ENCODE data around the gene LRP1-AS.
"Not testable (repeated sequence)": the region's sequence is repeated elsewhere in the genome, so short reads cannot be mapped to it uniquely, and the experiment has no call there.

Gene LRP1-AS

GRCh38 chr12:57139796-57140649 lies 7.4 kb downstream of the LRP1-AS start:
- no peak for DNase-seq

GRCh38 chr12:57138526-57139272 lies 8.7 kb downstream of the LRP1-AS start:
- DNase-seq: no peak

- peak; percentile 76 for DNase-seq
Measured at GRCh38 chr12:57135527-57136326, 11.7 kb downstream of the LRP1-AS start.

- DNase-seq: no peak
Measured at GRCh38 chr12:57134949-57135348, 12.5 kb downstream of the LRP1-AS start.

GRCh38 chr12:57133916-57134315 lies 13.5 kb downstream of the LRP1-AS start:
- DNase-seq: no peak

GRCh38 chr12:57133013-57133569 lies 14.3 kb downstream of the LRP1-AS start:
- DNase-seq: peak; percentile 85

- no peak for DNase-seq
Measured at GRCh38 chr12:57131896-57132744, 15.3 kb downstream of the LRP1-AS start.

- DNase-seq: no peak
Measured at GRCh38 chr12:57130941-57131340, 16.5 kb downstream of the LRP1-AS start.

GRCh38 chr12:57129889-57130288 lies 17.5 kb downstream of the LRP1-AS start:
- DNase-seq: no peak

- peak; percentile 50 for DNase-seq
Measured at GRCh38 chr12:57129321-57129842, 18.0 kb downstream of the LRP1-AS start.

- no peak for DNase-seq
Measured at GRCh38 chr12:57128519-57129247, 18.7 kb downstream of the LRP1-AS start.

GRCh38 chr12:57127726-57128518 lies 19.5 kb downstream of the LRP1-AS start, which contains the start of gene LRP1:
TSS of gene LRP1 (plus strand) at chr12:57128483. CDS start at chr12:57128965, 482 bp downstream.
- peak; percentile 88 for DNase-seq

- no peak for DNase-seq
Measured at GRCh38 chr12:57127101-57127725, 20.2 kb downstream of the LRP1-AS start.

GRCh38 chr12:57126561-57126960 lies 20.9 kb downstream of the LRP1-AS start:
- DNase-seq: no peak

GRCh38 chr12:57126061-57126460 lies 21.4 kb downstream of the LRP1-AS start:
- no peak for DNase-seq

GRCh38 chr12:57124261-57124877 lies 23.1 kb downstream of the LRP1-AS start:
- DNase-seq: peak; percentile 79

GRCh38 chr12:57123813-57124212 lies 23.6 kb downstream of the LRP1-AS start:
- DNase-seq: no peak

- DNase-seq: not testable (repeated sequence)
Measured at GRCh38 chr12:57120718-57121117, 26.7 kb downstream of the LRP1-AS start.

Measured in fibroblast of skin of scalp (primary cell).